GM15510 (cell line): ENCODE measurements around the gene ZBTB7C.

Experiments used
- POLR2A ChIP-seq: IDR thresholded peaks from 3 replicates; pipeline ENCODE4 v1.6.1; 2011; ENCODE audit warnings: borderline replicate concordance; ENCODE audit not compliant: insufficient read length; ENCODE audit errors: extremely low read depth

Gene ZBTB7C

DNA sequence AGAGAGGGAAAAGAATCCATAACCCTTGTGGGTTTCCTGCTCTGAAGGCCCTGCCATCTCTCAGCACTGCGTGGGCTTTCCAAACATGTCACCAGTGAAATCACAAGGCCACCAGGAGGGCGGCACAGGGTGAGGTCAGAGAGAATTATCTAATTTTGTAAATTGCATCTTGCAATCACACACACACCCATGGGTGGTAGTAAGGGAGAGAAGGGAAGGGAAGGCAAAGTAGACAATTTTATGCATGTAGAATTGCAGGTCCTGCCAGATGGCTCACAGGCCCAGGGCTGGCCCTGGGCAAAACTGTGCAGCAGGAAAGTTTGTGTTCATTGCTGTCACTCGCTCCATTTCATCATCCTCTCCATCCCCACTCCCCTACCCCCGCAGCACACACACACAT lies 21.0 kb upstream of the ZBTB7C start:
- no peak for TF ChIP-seq POLR2A

DNA sequence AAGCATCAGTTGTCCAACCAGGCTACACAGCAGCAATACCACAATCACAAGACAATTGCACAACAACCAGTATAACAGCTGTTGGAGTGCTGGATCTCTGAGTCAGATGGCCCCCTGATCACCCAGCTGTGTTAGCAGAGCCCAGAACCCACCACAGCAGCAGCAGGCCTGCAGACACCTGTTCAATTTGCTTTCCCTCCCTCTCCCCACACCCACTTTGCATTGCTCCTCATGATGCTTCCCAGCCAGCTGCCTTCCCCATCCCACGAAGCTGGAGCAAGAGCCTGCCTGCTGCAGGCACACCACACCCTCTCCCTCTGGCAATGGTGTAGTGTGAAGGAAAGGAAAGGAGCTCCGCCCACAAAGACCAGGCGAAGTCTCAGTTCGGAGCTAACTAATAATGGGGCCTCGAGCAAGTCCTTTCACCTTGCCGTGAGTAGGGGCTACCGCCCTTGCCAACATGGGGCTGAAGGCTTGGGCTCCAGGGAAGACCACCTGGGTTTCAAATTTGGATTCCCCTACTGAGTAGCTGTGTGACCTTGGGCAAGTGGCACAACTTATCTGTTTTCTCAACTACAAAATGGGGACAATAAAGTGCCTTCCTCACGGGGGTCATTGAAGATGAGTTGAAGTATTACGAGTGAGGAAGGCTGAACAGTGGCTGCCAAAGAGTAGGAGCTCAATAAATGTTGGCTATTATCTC lies 19.4 kb upstream of the ZBTB7C start:
- TF ChIP-seq POLR2A, result no peak

DNA sequence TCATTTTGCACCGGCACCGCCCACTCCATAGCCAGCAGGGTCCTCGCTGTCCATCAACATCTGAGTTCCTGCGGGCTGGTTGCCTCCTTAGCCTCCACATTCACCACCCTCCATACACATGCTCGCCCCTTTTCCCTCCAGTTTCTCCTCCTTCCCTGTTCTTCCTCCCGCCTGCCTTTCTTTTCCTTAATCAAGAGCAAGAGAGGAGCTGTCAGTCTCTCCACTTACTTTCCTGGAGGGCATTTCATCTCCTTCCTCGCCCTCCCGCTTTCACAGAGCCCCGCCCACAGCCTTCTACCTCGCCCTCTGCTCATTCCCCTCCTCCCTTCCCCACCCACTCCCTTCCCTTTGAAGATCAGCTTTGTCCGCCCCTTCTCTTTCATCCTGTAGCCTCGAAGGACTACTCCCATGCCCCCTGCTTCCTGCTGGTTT lies 13.8 kb upstream of the ZBTB7C start:
- TF ChIP-seq POLR2A, result no peak

DNA sequence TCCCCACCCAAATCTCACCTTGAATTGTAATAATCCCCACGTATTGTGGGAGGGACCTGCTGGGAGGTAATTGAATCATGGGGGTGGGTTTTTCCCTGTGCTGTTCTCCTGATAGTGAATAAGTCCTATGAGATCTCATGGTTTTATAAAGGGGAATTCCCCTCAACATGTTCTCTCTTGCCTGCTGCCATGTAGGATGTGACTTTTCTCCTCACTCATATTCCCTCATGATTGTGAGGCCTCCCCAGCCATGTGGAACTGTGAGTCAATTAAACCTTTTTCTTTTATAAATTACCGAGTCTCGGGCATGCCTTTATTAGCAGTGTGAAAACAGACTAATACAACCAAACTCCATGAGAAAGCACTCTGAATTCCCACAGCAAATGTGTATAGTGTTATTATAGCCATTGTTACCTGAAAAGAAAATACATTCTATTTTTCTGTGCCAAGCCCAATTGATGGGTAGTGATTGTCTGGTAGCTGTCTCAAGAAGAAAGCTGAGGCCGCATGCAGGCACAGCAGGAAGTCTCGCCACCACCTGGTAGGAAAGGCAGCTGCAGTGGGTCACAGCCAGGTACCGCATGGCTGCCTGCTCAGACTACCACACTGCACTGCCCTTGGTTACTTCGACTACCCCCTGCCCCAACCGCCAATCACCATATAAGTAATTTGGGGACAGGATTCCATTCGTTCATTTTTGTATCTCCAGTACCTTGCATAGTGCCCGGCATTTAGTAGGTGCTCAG lies 10.3 kb upstream of the ZBTB7C start:
- TF ChIP-seq POLR2A, result no peak

DNA sequence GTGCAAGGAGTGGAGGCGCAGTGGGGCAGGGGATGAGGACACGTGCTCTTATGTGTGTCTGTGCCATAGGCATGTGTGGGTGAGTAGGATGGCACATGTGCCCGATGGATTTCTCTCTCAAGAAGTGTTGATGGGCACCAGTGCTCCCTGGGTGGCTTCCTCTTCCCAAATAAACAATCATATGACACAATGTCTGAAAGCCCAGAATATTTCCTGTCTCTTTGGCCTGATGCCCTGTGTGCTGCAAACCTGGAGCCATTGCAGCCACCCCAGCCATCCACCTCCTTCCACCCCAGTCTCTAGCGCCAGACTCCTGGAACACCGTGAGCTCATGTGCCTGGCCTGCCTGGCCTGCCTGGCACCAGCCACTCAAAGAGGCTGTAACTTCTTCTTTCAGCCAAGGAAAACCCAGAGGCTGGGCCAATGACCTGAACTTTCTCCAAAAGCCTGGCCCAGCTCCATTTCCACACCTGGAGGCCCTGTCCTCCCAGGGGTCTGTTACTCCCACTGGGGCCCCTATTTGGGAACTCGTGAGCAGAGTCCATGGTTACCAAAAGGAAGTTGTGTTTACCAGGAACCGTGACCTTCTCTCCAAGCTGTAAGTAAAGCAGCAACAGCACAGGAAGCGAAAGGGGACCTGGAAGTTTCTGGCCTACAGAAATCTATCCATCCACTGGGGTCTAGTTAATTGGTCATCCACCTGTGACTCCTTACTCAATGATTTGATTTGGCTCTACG lies 9.5 kb upstream of the ZBTB7C start:
- no peak for TF ChIP-seq POLR2A

DNA sequence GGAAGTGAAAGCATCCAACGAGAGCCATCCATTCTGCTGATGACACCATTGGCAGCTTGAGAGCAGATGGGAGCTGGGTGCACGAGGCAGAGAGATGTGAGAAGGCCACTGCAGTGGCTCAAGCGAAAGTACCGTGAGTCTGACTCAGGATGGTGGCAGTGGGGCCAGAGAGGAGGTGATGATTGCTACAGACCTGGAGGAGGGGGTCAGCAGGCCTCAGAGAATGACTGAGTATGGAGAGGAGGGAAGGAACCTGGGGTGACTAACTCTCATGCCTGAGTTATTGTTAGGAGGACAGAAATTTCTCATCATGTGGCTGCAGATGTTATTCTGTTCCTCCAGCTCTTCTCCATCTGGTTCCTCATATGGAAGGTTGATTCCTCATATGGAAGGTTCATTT lies 8.8 kb upstream of the ZBTB7C start:
- no peak for TF ChIP-seq POLR2A

DNA sequence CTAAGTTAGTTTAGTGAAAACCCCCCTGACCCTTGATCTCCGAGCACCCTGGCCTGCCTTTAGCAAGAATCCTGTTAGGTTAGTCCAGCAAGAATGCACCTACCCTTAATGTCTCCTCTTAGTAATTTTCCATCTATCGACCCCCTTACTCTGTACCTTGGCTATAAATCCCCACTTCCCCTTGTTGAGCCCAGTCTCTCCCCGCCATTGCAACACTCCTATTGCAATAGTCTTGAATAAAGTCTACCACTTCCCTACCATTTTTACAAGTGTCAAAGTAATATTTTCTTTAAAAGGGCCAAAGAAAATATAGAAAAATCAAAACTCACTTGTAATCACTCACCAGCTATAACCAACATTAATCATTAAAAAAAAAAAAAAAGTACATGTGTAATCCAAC lies 4.2 kb upstream of the ZBTB7C start:
- TF ChIP-seq POLR2A, result no peak

DNA sequence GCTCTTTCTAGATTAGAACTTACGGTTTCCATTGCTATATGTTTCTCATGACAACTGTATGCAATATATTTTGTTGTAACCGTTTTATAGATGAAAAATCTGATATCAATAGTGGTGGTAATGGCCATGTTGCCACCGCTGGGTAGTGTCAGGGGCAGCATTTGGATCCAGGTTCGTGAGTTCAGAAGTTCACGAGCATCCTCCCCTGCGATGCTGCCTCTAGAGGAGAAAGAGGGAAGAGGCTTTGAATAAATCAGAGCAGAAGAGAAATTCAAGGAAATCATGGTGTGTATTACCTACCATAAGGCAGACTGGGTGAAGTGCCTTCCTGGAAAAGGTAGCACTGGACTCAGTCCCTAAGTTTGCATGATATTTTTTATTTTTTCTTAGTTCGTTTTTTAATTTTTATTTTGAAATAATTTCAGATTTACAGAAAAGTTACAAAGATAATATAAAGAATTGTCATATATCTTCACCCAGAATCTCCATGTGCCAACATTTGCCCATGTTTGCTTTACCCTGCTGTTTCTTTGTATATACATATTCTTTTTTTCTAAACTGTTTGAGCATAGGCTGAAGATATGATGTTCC lies 3.3 kb upstream of the ZBTB7C start:
- no peak for TF ChIP-seq POLR2A

DNA sequence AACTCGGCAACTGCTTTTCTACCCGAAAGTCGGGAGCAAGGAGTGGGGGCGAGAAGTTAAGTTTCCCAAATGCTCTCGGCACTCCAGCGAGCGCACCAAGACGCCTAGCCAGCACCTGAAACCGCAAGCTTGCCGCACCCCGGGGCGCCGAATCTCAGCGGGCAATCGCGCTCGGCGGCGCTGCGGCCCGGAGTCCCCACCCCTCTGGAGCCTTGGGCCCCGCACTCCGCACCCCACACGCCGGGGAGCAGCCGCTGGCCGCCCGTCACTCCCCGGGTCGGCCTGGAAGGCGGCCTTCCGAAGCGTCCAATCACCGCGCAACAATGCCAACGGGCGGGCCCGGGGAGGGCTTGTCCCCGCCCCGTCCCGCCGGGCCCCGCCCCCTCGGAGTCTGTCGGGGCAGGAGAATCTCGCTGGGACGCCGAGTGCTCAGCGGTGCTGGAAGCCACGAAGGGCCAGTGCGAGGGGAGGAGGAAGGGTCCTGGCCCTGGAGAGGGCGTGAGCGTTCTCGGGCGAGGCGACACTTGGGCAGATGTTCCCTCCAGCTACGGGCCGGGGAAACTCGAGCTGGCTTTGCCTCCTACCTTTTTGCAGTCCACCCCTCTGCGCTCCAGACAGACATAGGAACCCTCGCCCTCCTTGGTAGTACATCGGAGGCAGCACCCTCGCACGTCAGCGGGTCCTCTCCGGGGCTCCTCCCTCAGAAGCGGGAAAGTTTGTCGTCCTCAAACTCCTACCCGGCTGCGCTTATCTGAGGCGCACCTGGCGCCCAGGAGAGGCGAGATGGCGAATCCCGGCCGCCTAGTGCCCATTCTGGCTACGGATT lies 1.1 kb upstream of the ZBTB7C start:
- TF ChIP-seq POLR2A, result no peak

DNA sequence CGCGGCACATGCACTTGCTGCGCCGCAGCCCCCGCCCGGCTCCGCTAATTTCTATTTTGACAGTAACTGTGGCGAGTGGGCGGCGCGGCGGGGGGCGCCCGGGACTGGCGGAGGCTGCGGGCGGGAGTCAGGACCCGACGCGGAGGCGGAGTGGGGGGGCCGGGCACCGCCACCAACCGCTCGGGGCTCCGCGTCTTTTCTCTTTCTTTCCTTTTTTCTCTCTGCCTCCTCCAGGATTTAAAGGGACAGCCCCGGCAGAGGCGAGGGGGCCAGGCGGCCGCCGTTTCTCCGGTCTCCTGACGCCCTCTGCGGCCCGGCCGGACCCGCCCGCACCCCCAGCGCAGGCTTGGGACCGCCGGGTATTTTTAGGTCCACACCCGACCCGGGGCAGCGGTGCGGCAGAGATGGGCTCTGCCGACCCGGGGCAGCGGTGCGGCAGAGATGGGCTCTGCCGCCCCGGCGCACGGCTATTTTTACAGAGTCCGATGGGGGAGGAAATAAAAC lies 460 bp upstream of the ZBTB7C start:
- TF ChIP-seq POLR2A, result no peak

DNA sequence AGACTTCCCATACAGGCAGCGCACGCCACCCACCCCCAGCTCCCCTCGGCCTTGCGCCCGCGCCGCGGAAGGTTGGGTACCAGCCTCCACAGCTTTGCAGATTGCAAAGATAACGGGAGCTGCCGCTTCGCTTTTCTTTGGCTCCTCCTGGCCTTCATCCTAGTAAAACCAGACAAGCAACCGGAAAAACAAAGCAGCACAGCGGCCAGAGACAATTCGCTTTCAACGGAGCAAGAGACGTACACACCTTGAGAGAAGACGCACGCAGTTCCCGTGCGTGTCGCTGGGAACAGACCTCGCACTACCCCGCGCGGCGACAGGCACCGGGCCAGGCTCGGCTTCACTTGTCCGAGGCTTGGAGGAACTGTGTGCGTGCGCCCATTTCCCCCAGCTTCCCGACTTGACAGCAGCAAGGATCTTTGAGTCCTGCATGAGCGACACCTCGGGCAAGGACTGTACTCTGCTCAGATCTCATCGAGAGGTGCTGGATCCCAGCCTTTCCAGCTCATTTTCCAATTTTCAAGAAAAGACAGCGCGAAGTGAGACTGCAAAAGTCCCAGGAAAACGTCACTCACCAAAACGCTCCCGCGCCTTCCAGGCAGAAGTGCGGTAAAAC lies 964 bp downstream of the ZBTB7C start:
- TF ChIP-seq POLR2A, result no peak

DNA sequence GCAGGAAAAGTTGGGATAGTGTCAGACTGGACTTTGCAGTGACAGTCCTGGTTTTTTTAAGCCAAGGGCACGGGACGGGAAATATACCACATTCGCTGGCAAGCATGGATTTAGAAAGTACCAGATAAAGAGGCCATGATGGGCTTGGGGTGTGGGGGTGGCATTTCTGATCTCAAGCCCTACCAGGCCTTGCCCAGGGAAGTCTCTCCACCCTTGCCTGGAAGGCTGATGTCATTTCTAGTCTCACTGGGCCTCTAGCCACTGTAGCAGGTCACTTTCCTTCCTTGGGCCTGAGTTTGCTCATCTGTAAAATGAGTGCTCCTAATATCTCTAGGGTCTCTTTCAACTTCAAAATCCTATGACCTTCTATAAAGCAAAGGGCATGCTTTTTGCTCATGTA lies 1.8 kb downstream of the ZBTB7C start:
- TF ChIP-seq POLR2A, result no peak

DNA sequence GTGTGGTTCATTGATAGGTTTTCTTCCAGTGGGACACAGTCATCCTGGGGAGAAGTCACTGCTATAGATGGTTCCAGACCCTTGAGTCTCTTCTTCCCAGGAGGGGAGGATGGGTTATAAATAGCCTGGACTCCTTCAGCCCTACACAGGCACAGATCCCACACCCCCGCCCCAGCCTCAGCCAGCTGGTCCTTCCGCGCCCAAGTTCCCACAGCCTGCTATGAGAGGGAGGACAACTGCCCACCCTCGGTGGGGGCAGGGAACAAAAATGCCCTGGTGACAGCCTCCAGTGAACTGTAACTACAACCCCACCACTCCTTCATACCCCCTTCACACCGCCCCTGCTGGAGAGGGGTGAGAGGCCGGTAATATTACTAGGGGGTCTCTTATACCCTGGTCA lies 3.2 kb downstream of the ZBTB7C start:
- TF ChIP-seq POLR2A, result no peak
